Inflammatory macrophage treated with lipopolysaccharide for 4 hours (primary cell): ENCODE data around the gene SLC6A13.
"Not testable (repeated sequence)": the region's sequence is repeated elsewhere in the genome, so short reads cannot be mapped to it uniquely, and the experiment has no call there.

Experiments used
- DNase-seq: peaks from one replicate; pipeline ENCODE4 v3.0.0-alpha.2; 2020

The SLC6A13 gene

DNA sequence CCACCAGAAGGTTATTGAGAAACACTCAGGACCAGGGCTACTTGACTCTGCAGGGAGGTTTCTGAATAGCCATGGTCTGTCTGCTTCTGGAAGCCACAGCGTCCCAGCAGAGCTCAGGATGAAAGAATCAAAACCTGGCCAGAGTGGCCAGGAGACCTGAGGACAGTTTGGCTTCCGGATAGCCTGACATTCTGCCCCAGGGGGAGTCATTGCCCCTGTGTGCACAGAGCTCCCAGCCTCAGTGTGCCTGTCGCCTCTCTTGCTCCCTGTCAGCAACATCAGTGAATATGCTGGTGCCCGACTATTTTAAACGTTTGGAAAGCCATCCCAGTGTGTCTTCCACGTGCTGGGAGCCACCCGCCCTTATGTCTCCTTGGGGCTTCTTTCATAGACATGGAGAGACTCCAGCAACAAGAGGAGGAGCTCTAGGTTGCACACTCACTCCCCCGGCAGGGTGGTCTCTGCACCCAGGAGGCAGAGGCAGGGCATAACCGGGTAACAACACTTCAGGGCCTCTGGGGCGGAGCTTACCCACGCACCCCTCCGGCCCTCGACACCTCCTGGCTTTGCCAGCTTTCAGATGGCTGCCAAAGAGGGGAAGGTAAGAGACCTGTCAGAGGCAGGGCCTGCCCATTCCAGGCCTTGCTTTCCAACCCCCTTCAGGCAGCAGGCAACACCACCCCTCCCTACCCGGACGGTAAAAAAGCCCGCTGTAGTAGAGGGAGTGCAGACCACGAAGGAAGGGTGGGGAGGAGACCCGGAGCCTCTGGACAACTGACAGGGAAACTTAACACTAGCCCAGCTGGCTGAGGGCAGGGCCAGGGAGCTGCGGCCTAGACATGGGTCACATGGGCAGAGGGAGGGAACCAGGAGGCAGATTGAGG lies 29.7 kb downstream of the SLC6A13 start:
- no peak for DNase-seq

DNA sequence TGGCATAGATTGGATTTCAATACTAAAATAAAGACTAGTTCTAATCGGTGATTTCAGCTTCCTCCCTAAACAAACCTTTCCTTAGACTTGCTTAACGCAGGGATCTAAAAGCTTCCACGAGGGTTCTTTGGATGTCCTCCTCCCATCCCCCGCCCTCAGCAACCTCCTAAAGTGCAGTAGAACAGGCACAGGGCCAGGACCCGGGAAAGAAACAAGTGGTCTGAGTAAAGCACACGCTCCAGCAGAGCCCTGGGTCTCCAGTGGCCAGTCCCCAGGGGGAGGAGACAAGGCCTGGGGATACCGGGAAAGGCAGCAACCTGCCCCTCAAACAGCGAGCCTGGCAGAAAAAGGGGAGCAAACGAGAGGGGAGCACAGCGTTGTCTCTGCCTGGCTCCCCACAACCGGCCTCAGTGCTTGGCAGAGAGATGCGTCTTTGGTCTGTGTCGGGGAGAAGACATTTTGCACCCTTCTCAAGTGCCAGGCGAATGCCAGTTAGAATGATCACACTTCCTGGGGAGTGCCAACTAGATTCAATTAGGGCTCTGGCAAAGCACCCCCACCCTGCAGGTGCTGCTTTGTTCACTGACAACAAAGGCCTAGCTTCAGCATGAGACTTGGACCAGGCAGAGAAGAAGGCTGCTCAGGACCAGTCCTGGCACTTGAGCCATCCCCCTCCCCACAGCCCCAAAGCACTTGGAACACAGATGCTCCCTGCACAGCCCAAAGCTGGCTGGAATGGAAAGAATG lies 31.5 kb downstream of the SLC6A13 start:
- DNase-seq, result no peak

DNA sequence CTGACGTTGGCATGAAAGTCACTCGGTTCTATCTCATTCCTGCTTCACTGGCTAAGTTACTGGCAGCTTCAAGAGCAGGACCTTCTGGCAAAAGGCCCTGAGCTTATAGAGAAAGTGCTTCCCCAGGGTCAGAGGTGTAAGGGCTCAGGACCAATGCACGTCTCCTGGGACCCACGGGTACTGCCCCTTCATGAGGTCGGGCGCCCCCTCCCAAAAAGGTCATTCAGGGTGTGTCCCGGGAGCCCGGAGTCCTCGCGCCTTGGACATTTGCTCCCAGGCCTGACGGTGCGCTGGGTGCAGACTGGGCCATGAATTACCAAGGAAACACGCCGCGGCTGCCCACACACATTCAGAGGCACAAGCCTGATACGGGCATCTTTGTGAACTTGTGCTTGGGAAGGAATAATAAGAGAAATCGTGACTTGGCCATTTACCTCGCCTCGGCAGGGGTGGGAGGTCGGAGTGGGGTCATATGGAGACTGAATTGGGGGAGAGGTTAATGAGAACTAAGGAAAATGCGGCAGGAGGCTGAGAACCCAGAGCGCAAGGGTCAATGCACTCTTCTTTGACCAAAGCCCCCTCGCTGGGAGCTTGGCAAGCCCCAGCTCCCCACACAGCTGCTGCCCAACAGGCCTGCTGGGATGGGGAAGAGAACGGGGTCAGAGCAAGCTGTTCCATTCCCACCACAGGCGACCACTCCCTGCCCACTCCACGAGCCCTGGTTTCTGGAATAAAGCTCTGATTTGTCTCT lies 33.0 kb downstream of the SLC6A13 start:
- no peak for DNase-seq

DNA sequence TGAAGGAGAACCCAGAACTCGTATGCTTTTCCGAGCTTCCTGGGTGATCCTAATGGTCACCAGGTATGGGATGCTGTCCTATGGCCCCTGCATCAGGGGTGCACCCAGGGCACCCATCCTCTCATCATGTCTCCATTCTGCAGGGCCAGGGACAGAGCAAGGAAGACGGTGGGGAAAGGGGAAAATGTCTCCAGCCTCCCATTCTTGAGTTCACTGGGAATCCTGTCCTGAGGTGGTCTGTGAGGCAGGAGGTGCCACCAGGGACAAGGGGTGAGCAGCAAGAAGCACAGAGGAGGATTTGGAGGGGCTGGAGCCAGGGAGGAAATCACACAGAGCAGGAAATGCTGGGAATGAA lies 33.8 kb downstream of the SLC6A13 start:
- DNase-seq, result no peak

DNA sequence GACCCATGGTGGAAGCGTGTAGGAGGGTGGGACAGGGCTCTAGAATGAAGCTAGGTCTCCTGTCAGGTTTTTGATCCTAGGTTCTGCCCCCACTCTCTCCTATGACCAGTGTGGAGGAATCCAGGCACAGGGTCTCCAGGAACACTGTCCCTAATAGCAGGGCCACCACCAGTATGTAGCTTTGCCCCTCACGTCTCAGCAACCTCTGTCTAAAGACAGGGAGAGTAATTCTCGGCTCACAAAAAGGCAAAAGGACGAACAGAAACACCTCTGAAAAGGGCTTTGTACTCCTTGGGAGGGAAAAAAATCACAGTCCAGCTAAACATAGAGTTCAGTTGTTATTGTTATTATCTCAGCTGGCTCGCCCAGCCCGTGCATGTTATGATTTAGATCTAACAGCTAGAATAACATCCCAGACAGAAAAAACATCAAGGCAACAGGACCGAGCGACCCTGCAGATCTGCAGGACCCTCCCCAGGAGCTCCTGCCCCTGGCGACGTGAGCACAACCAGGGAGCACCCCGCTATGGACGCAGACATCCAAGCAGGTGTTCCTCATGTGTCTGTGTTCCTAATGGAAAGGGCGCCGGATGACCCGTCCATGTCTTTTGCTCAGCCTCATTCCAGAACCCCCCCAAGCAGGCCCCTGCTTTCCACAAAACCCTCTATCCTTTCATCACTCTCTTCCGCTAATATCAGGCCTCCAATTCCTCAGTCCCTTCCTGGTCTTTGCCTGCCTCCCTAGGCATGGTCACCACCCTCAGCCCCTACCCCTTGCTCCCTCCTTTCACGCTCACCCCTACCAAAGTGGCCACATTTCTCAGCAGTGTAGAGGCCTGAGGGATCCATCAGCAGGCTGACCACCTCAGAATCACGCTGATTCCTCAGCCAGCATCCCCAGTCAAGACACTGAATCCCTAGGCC lies 34.5 kb downstream of the SLC6A13 start:
- no peak for DNase-seq

DNA sequence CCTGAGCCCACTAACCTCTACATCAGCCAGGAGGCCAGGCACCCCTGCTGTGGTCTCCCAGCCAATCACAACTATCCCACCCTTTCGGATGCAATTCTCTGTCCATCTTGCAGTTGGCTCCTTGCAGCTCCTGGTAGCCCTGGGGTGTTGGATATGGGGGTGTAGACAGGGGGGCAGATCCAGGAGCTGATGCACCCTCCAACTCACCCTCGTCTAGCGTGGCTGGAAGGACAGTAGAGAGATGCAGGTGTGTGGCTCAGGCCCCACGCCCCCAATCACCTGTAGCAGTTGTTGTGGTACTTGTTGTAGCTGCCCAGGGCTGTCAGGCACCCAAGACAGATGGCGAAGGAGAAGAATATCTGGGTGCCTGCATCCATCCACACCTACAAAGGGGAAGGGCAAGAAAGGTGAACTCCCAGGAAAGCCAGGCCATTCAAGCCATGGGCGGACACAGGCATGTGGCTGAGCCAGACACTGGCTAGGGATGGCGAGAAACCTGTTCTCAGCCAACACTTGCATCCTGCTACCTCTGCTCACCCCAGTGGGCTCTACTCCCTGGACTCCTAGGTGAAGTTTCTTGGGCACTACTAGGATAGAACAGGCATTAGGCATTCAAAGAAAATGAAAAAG lies 35.2 kb downstream of the SLC6A13 start:
- DNase-seq, result no peak

DNA sequence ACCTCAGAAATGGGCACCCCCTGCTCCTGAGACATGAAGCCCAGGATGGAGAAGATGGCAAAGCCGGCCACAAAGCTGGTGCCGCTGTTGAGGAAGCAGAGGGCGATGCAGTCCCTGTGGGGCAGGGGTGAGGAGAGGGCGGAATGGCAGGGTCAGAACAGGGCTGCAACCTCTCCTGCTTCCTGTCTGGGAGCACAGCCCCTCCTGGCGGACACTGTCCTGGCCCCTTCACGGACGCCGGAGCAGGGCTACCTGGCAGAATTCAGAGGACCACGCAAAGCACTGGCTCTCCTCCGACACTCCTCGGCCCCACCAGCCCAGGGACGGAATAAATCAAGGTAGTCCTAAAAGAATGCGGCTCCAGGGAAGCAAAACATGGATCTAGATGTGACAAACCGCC lies 36.2 kb downstream of the SLC6A13 start:
- DNase-seq, result no peak

DNA sequence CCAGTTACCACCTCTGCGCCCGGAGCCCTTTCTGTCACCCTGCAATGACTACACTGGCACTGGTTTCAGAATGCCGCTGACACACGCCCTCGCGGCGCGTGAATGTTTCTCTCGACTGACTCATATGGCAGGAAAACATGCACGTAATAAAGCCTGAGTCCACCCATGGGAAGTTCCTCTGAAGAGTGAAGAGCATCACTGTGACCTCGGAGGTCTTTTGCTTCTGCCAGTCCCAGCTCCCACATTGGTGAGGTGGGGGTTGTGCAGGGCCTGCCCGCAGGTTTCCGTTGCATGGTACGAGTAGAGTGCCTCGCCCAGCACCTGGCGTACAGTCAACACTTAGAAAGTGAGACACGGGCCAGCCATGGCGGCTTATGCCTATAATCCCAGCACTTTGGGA lies 37.6 kb downstream of the SLC6A13 start:
- no peak for DNase-seq

DNA sequence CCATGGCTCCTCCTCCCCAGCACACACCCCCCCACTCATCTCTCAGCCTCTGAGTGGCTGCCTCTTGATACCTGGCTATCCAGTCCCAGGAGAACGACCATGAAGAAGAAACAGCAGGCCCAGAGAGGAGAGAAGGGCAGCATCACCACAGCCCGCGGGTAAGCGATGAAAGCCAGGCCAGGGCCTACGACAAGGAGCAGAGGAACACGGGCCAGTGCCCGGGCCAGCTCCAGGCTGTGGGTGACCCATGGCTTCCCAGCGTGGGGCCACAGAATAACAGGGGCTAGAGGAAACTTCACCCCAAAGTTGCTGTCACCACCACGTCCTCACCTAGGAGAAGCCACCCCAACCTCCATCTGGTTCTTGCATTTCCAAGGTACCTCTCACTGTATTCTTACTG lies 38.3 kb downstream of the SLC6A13 start:
- no peak for DNase-seq

DNA sequence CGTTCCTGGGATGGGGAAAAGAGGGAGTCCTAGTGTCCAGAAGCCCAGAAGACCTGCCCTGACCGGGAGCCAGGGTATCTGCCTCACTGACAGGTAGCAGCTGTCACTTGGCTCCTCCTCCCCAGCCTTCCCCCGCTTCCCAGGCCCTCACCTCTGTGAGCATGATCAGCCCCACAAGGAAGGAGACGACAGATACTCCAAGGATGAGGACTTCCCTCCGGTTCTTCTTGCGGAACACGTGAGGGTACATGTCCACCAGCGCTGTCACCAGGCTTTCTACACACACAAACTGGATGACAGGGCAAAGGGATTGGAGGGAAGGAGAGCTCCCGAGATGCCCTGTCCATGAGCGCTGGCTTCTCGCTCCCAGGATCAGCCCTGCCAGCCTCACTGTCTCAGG lies 38.8 kb downstream of the SLC6A13 start:
- no peak for DNase-seq

DNA sequence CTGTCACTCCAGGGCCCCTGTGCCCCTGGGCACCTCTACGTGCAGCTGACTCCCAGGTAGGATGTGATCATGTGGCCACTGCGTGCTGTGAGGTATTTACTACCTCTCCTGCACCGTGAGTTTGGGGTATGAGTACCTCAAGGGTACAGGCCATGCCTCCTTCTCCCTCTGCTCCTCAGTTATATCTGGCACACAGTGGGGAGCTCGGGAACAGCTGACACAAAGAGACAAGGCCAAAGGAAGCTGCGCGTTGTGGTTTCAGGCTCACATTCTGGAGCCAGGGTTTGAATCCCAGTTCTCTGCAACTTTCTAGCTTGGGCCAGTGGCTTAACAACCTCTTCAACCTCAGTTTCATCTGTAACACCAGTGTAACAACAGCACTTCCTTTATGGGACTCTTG lies 40.9 kb downstream of the SLC6A13 start:
- no peak for DNase-seq

DNA sequence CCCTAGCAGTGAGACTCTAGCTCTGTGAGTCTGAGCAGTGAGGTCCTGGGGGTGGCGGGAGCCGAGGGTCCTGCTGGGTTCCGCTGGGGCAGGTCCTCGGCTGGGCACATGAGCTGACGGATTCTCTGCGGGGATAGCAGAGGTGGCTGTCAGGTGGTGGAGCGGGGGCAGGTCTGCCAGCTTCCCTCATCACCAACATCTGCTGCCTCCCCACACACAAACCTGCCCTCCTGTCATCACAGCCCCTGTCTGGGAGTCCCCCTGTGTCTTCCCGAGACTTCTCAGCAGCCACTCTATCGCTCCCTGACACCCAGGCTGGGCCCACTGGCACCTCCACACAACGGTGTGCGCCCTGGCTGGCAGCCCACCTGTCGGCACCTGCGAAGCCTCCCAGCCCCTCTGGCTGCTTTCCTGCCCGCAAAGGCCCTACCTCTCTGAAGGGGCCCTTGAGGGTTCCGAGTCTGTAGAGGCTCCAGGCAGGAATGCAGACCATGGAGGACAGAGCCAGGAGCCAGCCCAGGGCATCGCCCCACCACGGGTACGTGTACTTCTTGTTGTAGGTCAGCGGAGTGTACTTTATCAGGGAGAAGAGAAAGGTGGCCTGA lies 41.6 kb downstream of the SLC6A13 start:
- DNase-seq, result no peak

DNA sequence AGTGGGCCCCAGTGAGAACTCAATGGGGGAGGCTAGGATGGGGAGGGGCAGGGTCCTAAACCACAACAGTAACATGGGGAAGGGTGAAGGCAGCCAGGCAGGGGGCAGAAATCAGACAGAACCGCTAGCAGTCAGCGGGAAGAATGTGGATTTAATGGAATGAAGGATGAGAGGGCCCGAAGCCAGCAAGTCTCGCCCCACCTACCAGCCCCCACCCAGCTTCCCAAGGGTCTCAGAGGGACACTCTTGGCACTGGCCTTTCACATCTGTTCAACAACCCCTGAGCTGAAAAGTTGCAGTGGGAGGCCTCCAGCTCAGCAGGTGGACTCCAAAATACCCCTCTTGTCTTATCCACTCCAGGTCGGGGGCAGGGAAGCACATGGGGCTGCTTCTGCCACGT lies 42.1 kb downstream of the SLC6A13 start:
- DNase-seq, result no peak

DNA sequence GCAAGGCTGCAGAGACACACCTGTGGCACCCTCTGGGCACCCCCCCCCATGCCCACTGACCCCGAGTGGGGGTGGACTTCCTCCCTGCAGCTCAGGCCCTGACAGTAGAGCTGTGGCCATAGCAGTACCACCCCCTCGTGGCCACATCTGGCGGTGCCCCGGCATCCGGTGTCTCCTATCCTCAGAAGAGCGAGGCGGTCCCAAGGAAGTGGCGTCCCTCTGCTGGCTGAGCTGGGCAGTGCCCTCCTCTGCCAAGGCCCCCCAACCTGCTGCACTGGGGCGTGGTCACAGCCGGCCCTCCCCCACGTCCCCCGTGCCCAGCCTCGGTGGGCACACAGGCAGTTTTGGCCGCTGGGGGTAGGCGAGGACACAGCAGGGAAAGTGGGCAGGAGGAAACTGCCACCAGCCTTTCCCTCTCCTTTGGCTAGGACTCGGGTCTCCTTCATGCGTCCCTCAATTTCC lies 42.7 kb downstream of the SLC6A13 start:
- DNase-seq, result peak; percentile 89

DNA sequence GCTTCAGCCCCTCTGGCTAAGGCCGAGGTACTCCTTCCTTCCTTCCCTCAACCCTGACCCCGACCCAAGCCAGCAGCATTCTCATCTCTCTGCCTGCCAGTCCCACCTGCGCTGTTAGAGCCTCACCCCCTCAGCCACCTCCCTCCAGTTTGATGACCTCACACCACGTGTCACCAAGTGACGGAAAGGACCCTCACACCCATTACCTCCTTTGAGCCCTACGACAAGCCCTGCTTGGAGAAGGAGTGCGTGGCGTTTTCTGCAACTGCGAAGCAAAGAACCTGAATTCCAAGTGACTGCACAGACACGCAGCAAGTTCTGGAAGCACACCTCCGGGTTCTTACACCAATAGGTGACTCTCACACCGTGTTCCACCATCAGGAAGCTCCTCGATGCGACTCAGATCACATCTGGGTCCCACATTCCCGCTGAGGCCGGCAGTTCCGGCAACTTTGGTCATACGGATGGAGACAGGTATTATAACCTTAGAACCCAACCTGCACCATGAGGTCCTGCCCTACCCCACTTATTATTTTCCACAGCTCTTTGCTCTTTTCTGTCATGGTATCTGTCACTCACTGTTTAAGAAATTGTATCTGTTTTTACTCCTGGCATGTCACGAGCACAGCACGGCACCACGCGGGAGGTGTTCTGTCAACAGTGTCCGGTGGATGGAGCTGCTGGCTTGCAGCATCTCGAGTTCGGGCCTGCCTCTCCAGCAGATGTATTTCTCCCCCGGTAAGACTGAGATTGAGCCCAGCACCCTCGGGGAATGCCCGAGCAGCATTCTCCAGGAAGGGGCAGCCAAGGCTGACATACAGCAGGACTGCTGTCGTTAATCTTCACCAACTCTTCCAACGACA lies 43.7 kb downstream of the SLC6A13 start:
- DNase-seq, result no peak

DNA sequence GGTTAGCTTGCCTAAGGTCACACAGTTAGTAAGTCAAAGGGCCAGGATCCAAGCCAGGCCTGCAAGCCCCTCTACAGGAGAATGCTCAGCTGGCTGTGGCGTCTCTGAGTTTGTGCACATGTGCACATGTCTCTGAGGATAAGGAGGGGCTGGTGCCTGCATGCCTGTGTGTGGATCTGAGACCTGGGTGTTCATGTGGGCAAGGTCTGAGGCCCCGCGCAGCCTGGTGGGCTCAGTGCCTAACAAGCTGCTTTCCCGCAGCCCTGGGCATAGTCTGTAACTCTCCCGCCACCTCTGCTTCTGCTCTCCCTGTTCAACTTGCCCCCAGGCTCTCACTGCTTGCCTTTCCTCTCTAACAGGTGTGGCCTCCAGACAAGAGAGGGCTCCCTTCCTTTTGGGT lies 44.4 kb downstream of the SLC6A13 start:
- no peak for DNase-seq

DNA sequence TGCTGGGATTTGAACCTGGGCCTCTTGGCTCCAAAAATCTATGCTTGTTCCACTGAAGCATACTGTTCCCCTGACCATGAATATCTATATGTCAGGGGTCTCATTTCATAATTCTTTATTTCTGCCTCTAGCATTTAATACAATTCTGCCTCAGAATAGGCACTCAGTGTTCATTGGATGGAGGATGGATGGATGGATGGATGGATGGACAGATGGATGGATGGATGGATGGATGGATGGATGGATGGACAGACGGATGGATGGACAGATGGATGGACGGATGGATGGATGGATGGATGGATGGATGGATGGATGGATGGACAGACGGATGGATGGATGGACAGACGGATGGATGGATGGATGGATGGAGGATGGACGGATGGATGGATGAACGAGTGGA lies 45.6 kb downstream of the SLC6A13 start:
- DNase-seq, result not testable (repeated sequence)

DNA sequence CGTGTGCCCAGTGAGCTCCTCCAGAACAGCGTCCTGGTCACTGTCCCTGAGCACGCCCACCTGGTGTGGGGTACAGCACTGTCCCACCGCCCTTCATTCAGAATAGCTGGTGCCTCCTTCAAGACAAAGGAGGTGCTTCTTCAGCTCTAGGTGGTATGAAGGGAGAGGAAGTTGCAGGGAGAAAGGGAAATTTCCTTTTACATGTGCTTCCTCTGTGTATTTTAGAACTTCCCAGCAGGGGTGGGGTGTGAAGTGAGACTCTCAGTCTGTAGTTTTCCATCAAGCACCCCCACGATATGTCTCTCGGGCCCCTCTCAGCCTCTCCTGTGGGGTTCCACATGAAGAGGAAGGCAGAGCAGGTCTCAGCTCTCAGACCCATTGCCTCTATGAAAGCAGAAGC lies 47.5 kb downstream of the SLC6A13 start:
- no peak for DNase-seq

DNA sequence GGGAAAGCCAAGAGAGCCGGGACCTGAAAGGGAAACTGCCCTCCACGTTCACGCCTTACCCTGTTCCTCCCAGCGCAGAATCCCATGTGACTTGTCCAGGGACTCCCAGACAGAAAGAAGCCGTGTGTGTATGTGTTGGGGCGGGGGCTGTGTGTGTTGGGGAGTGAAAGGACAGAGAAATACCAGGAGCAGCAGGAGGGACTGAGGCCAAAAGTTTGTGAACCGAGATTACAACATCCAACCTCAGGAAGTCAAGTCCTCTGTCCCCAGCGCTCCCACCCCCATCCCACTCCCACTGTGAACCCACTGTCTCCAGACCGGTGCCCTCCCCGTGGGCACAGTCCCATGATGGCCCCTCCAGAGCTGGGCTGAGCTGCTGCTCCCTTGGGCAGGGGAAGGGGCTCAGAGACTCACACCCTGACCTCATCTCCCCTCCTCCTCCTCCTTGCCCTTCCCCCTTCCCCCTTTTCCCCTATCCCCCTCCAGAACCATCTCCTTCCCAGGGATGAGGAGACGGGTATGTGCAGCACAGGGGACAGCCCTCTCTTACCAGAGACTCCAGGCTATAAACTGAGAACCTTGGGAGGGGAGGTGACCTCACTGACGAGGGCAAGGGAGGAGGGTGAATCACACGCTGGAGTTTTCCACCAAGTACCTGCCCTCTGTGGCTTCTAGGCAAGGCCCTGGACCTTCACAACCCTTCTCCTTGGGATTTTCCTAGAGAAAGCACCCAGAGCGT lies 48.5 kb downstream of the SLC6A13 start, which contains the start of gene SLC6A12:
Gene SLC6A12, minus strand, starts transcription at position 155 of the 739 bp plus-strand sequence. CDS start 4,171 bp downstream, outside the sequence.
- DNase-seq, result peak; percentile 69

DNA sequence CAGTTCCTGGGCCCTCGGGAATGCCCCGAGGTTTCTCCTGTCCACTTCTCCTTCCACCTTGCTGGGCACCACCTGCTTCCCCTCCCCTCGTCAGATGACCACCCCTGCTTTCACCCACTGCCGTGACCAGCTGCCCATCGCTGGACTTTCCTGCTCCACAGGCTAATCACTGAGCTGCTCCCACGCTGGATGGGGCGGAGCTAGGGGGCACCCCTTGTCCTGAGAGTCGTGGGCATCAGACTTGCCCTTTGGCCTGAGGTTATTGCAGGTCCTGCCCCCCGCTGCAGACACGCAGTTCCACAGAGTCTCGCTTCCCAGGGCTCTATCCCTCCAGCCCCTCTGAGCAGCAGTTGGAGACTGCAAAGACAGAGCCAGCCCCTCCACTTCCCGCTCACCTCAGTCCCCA lies 49.1 kb downstream of the SLC6A13 start:
- DNase-seq, result peak; percentile 27
